GM21619 (cell line): ENCODE data around the gene PCDH8.

Experiments
- ATAC-seq: cut with Tn5 transposase; IDR thresholded peaks from one replicate; pipeline ENCODE4 v1.9.1; 2021; ENCODE audit not compliant: unreplicated experiment

Gene PCDH8

GRCh38 chr13:52851137-52851962, 2.9 kb upstream of the PCDH8 start:
- ATAC-seq = peak; percentile 81

GRCh38 chr13:52850396-52851136, 2.1 kb upstream of the PCDH8 start:
- ATAC-seq = peak; percentile 58

GRCh38 chr13:52850072-52850395, 1.6 kb upstream of the PCDH8 start:
- ATAC-seq = no peak

GRCh38 chr13:52849291-52850071, 1.0 kb upstream of the PCDH8 start:
- no peak for ATAC-seq

- ATAC-seq = no peak
These were observed 583 bp downstream of the PCDH8 start for GRCh38 chr13:52847682-52848432.

- no peak for ATAC-seq
These were observed 1.1 kb downstream of the PCDH8 start for GRCh38 chr13:52847322-52847681.

GRCh38 chr13:52846567-52847321, 1.7 kb downstream of the PCDH8 start:
- no peak for ATAC-seq

GRCh38 chr13:52845766-52846566, 2.5 kb downstream of the PCDH8 start:
- ATAC-seq = no peak

GRCh38 chr13:52845334-52845761, 3.1 kb downstream of the PCDH8 start:
- ATAC-seq = no peak

- no peak for ATAC-seq
These were observed 3.6 kb downstream of the PCDH8 start for GRCh38 chr13:52844836-52845235.

GRCh38 chr13:52842441-52842840, 6.0 kb downstream of the PCDH8 start:
- ATAC-seq = no peak

- no peak for ATAC-seq
These were observed 8.4 kb downstream of the PCDH8 start for GRCh38 chr13:52840066-52840465.

- no peak for ATAC-seq
These were observed 9.9 kb downstream of the PCDH8 start for GRCh38 chr13:52838433-52839107.

- no peak for ATAC-seq
These were observed 10.6 kb downstream of the PCDH8 start for GRCh38 chr13:52837850-52838249.

GRCh38 chr13:52835071-52835839, 13.2 kb downstream of the PCDH8 start:
- ATAC-seq = no peak

- ATAC-seq = no peak
These were observed 15.1 kb downstream of the PCDH8 start for GRCh38 chr13:52833296-52833875.

GRCh38 chr13:52832313-52832712, 16.1 kb downstream of the PCDH8 start:
- ATAC-seq = no peak

- no peak for ATAC-seq
These were observed 17.5 kb downstream of the PCDH8 start for GRCh38 chr13:52830946-52831345.
